OCI-LY3 (cell line): ENCODE measurements around the gene ABCF3.

ENCODE experiments used
- H2AFZ ChIP-seq: fragments of 200-600, 300-600 bp; shearing (Covaris generic); 2 replicates; pipeline ENCODE4 v1.6.0; 2014; ENCODE audit warnings: antibody characterized with exemption, low read depth, low read length
- H3K27ac ChIP-seq: fragments of 200-600, 300-600 bp; sonication (generic); 2 replicates; pipeline ENCODE4 v1.5.1; 2014; ENCODE audit warnings: mild to moderate bottlenecking, low read length, moderate library complexity, mixed read lengths
- H3K27me3 ChIP-seq: fragments of 200-600, 300-600 bp; sonication (generic); 2 replicates; pipeline ENCODE4 v1.6.1; 2014; ENCODE audit warnings: low read depth, low read length, mixed read lengths
- H3K36me3 ChIP-seq: fragments of 200-600, 300-600 bp; sonication (generic); replicated peaks from 2 replicates; pipeline ENCODE3; 2014; ENCODE audit warnings: low read depth, low read length, mixed read lengths
- H3K4me1 ChIP-seq: fragments of 300-600, 200-600 bp; sonication (generic); 2 replicates; pipeline ENCODE4 v1.6.1; 2014; ENCODE audit warnings: low read length, mixed read lengths
- H3K4me2 ChIP-seq: fragments of 200-600, 300-600 bp; sonication (generic); 2 replicates; pipeline ENCODE4 v1.6.1; 2014; ENCODE audit warnings: low read length, mixed read lengths
- H3K4me3 ChIP-seq: fragments of 300-600, 200-600 bp; sonication (generic); 2 replicates; pipeline ENCODE4 v1.5.1; 2014; ENCODE audit warnings: antibody characterized with exemption, mild to moderate bottlenecking, low read length, moderate library complexity
- H3K79me2 ChIP-seq: fragments of 300-600, 200-600 bp; shearing (Covaris generic); 2 replicates; pipeline ENCODE4 v1.6.1; 2014; ENCODE audit warnings: mild to moderate bottlenecking, low read length, mixed read lengths
- H3K9ac ChIP-seq: fragments of 300-600, 200-600 bp; shearing (Covaris generic); 2 replicates; pipeline ENCODE4 v1.6.0; 2014; ENCODE audit warnings: mild to moderate bottlenecking, low read length, moderate library complexity
- H3K9me3 ChIP-seq: fragments of 200-600, 300-600 bp; shearing (Covaris generic); 2 replicates; pipeline ENCODE4 v1.6.1; 2014; ENCODE audit warnings: low read length, mixed read lengths; ENCODE audit not compliant: insufficient read depth
- H4K20me1 ChIP-seq: fragments of 200-600, 300-600 bp; sonication (generic); 2 replicates; pipeline ENCODE4 v1.6.1; 2016; ENCODE audit warnings: low read length, mixed read lengths; ENCODE audit not compliant: insufficient read depth
- CTCF ChIP-seq: fragments of 200-600, 300-600 bp; sonication (generic); IDR thresholded peaks from 2 replicates; pipeline ENCODE4 v1.5.1; 2014; ENCODE audit warnings: antibody characterized with exemption, low read length, low read depth
- EZH2phosphoT487 ChIP-seq: fragments of 200-600 bp; shearing (Covaris generic); IDR thresholded peaks from 2 replicates; pipeline ENCODE4 v1.6.1; 2018; ENCODE audit warnings: antibody characterized with exemption, mixed run types, low read depth

ABCF3 gene

DNA sequence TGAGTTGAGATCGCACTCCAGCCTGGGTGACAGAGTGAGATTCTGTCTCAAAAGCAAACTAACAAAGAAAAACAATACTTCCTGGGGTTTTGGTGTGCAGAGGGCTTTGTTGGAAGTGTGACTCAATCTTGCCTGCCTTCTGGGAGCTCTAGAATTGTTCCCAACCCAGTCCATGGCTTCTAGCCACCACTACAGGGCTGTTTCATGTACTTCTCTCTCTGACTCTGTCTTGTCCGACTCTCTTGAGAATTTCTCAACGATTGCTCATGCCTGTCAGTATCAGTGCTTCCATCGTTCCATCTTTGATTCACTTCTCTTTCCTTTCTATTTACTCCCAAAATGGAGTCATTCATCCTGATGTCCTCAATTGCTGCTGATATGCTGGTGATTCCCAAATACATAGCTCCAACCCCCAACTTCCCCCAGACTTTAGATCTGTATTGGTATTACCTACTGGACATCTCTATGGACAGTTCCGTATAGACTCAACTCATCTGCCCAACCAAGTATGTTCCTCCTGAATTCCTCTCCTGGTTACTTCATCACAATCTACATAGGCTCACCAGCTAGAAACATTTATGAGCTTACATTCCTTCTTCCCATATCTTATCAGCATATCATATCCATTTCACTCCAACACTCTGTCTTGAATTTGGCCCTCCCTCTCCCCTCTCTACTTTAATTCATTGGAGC, 13.2 kb upstream of the ABCF3 start:
- Histone ChIP-seq H3K9ac (no peak overlapping the region), H3K36me3 (peaks cover 32% of the 10 kb centered on the region), H3K9me3 (no peaks in the 10 kb centered on the region), H3K27me3 (no peaks in the 10 kb centered on the region), H2AFZ (no peak overlapping the region), H3K4me3 (no peak overlapping the region), H3K4me2 (no peak overlapping the region), H4K20me1 (no peaks in the 10 kb centered on the region), H3K4me1 (peaks cover 41% of the 10 kb centered on the region), H3K79me2 (peaks cover 25% of the 10 kb centered on the region), H3K27ac (no peak overlapping the region)
- TF ChIP-seq EZH2phosphoT487: no peak
- no peak for TF ChIP-seq CTCF

DNA sequence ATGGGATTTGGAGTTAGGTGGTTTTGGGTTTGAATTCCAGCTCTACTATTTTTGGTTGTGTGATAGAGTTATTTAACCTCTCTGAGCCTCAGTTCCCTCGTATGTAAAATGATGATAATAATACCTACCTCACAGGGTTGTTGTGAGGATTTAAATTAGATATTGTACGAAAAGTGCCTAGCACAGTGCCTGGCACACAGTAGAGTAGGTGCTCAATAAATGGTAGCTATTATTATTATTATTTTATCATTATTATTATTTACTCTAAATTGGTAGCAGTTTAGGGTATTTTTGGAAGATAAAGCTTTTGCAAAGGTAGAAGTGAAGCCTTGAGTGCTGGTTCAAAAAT, 12.7 kb upstream of the ABCF3 start:
- peaks cover 25% of the 10 kb centered on the region for H3K79me2 ChIP-seq
- H3K9ac ChIP-seq: no peak overlapping the region
- peaks cover 41% of the 10 kb centered on the region for H3K4me1 ChIP-seq
- H3K4me3 ChIP-seq: no peak overlapping the region
- no peaks in the 10 kb centered on the region for H3K9me3 ChIP-seq
- peaks cover 36% of the 10 kb centered on the region for H3K36me3 ChIP-seq
- no peak overlapping the region for H3K4me2 ChIP-seq
- H2AFZ ChIP-seq: no peak overlapping the region
- no peaks in the 10 kb centered on the region for H3K27me3 ChIP-seq
- no peaks in the 10 kb centered on the region for H4K20me1 ChIP-seq
- no peak for TF ChIP-seq CTCF
- no peak for TF ChIP-seq EZH2phosphoT487
- H3K27ac ChIP-seq: no peak overlapping the region

DNA sequence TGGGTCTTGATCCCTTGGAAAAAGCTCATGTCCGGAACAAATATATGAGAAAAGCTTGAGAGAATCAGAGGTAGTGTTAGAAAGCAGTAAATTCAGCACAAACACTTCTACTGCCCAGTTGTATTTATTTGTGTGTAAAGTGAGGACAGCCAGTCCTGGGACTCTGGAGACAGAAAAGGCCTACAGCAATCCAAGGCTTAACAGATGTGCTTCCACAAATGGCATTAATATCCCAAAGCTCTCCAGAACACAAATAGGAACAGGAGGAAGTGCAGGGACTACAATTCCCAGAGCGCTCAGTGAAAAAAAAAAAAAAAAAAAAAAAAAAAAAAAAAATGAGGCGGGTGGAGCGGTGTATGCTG, 11.7 kb upstream of the ABCF3 start:
- Histone ChIP-seq H3K27ac (peak overlapping the region; percentile 19; the same call in 1 of the 2 replicates), H3K79me2 (peaks cover 25% of the 10 kb centered on the region), H3K4me2 (peak overlapping the region; percentile 64), H3K4me1 (peaks cover 41% of the 10 kb centered on the region), H3K9me3 (no peaks in the 10 kb centered on the region), H3K9ac (no peak overlapping the region), H2AFZ (no peak overlapping the region), H3K36me3 (peaks cover 42% of the 10 kb centered on the region), H3K27me3 (no peaks in the 10 kb centered on the region), H4K20me1 (no peaks in the 10 kb centered on the region), H3K4me3 (peak overlapping the region; percentile 54)
- no peak for TF ChIP-seq EZH2phosphoT487
- no peak for TF ChIP-seq CTCF

- Histone ChIP-seq H3K9me3 (no peaks in the 10 kb centered on the region), H4K20me1 (no peaks in the 10 kb centered on the region), H3K9ac (peak within 1 kb of the TSS; percentile 94), H3K4me2 (peak within 1 kb of the TSS; percentile 90), H3K27ac (peak within 1 kb of the TSS; percentile 33), H3K4me1 (peaks cover 41% of the 10 kb centered on the region), H3K27me3 (no peaks in the 10 kb centered on the region), H3K36me3 (peaks cover 44% of the 10 kb centered on the region), H2AFZ (peak within 1 kb of the TSS; percentile 90), H3K4me3 (peak within 1 kb of the TSS; percentile 92), H3K79me2 (peaks cover 25% of the 10 kb centered on the region)
- TF ChIP-seq CTCF (peak; percentile 21; the same call in 1 of the 2 replicates), EZH2phosphoT487 (no peak)
Measured at GRCh38 chr3:184174646-184175492, 11.1 kb upstream of the ABCF3 start, which contains the start of gene AP2M1. Gene AP2M1, plus strand, starts transcription at chr3:184174855. Its CDS starts 2,139 bp downstream, at chr3:184176994.
